Small intestine (tissue), 4 donors: ENCODE measurements around the gene CDADC1. TPM values are rescaled to one million over a fixed set of nuclear protein-coding genes. Genes with fewer than 3 reads are reported as not detected.

Experiments used
- polyA plus RNA-seq, 4 donors: library from polyadenylated mRNA; stranded (reverse) in 3 of 4; unstranded in 1 of 4; fragments of 200-250 nt in 3 of 4; fragments of 120-200 nt in 1 of 4; gene quantifications; one replicate each; pipeline versions ENCODE4 v1.2.1 to v1.2.3, GENCODE V29; 2013
- donor health status: healthy with polysubstance abuse.
- donor health status: Bipolar disorder and iron deficiency.
- donor health status: healthy.

CDADC1 gene
- polyA plus RNA-seq, 4 donors: 3.2 to 8.8 (median 3.8) TPM

Other genes with a start within 250 kb of the CDADC1 start
- not detected for gene MLNR, start 27.6 kb upstream of the CDADC1 start, polyA plus RNA-seq
- 1 to 10 TPM; 1.6 to 5.6 (median 3.7) TPM for gene CAB39L, start 196.1 kb downstream of the CDADC1 start, polyA plus RNA-seq
- 10 to 100 TPM in 1 of 4 donors, 1 to 10 TPM in 3; 2.2 to 17.0 (median 3.8) TPM for gene SETDB2, start 196.3 kb downstream of the CDADC1 start, polyA plus RNA-seq
- gene PHF11, start 248.0 kb downstream of the CDADC1 start, polyA plus RNA-seq: 10 to 100 TPM; 32.0 to 94.4 (median 50.1) TPM